SK-MEL-5 (cell line): ENCODE measurements around the gene HOXA10. TPM values are rescaled to one million over a fixed set of nuclear protein-coding genes. Genes with fewer than 3 reads are reported as not detected.
A peak's percentile ranks its signal among the peaks of the same experiment; 100 is the strongest.

Experiments used
- DNase-seq: peaks from one replicate; pipeline ENCODE4 v3.0.0-alpha.2; 2016; ENCODE audit warnings: low read depth, low spot score
- in situ Hi-C: cut with HindIII; loops from 2 replicates; pipeline ENCODE4 v1.10.0; 2016; ENCODE audit warnings: low sequenced_read_pairs, high pct_unique_total_duplicates, low pct_unique_long_range_greater_than_20kb
- total RNA-seq: library from RNA; depleted of rRNA; stranded (reverse); fragments of >200 nt; shearing (Covaris generic); gene quantifications from 2 replicates; pipeline ENCODE4 v1.2.3, GENCODE V29; 2014

HOXA10 gene
- total RNA-seq, 1 experiment from 2014 or later: not detected

DNA sequence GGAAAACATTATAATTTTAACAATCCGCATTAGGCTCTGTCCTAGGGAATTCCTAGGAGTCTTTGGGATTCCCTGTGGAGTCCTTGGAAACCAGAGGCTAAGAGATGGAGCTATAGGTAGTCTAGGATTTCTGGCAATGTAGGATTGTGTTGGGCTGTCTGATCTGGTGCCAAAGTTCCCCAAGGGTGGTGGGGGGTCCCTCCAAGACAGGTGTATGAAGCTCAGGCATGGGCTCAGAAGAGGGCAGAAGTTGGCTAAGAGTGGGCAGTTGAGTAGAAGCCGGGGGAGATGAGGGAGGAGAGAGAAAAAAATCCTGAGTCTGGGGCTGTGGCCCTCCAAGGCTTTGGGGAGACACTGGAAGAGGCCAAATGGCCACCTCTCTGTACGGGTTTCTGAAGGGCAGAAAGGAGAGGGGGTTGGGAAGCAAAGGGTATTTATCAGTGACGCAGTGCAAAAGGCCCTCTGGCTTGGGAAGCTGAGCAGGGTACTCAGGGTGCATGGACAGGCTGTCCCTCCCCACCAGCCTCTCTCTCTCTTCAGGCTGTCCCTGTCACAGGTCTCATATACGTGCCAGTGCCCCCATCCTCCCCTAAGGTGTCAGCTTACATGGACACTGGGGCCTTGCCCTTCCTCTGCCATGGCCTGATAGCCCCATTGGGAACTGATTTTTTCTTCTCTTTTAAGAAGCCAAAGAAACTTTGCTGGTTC, 27.5 kb downstream of the HOXA10 start:
- DNase-seq: no peak
- in situ Hi-C loops: no loop called here

DNA sequence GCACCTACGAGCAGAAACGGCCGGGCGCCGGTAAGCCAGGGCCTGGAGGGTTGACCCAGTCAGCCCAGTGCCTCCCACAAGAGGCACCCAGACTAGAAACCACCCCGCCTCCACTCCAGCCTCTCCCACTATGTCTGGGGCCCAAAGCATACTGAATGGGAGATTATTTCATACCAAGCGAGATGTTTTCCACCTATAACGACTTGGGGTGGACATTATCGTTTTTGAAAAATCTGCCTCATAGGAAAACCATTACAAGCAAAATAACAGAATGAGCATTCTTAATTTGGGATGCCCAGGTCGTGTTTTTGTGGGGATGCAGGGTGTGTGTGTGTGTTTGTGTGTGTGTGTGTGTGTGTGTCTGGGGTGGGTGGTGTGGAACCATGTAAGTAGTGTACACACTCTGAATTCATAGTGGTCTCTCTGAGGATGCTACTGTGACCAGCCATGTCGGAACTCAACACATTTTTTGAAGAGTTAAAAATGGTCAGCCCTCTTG, 28.2 kb downstream of the HOXA10 start:
- DNase-seq: no peak
- in situ Hi-C loops: no loop called here

- no peak for DNase-seq
- in situ Hi-C loops: no loop called here
These were observed 28.8 kb downstream of the HOXA10 start for GRCh38 chr7:27145165-27145913.

DNA sequence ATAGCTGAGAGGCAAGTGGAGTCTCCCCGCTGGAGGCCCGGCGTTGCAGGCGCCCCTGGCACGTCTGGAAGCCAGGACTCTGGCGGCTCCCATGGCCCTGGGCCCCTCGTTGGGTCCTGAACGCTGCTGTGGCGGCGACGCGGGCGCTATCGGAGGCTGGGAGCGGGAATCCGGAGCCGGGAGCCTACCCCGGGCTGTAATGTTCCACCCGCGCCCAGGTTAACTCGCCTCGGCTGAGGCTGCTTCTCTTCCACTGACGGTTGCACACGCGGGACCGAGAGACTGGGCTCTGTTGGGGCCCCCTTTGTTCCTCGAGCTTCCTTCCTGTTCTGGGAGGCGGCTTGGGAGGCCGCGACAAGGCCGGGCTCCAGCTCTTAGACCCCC, 29.3 kb downstream of the HOXA10 start:
- DNase-seq: no peak
- in situ Hi-C loops: no loop called here

- no peak for DNase-seq
- in situ Hi-C loops: no loop called here
These were observed 30.0 kb downstream of the HOXA10 start for GRCh38 chr7:27143950-27144780.

- peak; percentile 98 for DNase-seq
- in situ Hi-C loops: no loop called here
These were observed 30.8 kb downstream of the HOXA10 start, which contains the start of gene HOXA5 for GRCh38 chr7:27143023-27143949. Gene HOXA5, minus strand, starts transcription at chr7:27143681. Its CDS starts 74 bp downstream, at chr7:27143607.

DNA sequence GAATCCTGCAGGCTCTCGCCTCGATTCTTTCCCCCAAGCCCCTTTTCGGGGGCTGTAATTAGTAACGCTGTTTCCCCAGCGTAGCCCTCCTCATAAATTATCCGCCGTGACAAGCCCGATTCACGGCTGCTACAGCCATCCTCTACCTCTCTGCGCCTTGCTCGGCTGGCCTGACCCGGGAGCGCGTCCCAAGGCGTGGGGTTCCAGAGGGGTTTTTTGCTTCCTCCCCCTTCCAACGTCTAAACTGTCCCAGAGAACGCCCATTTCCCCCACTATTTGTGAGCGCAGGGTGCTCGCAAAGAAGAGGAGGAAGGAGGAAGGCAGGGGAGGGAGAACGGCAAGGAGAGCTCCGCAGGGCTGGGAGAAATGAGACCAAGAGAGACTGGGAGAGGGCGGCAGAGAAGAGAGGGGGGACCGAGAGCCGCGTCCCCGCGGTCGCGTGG, 31.5 kb downstream of the HOXA10 start:
- in situ Hi-C loops: no loop called here
- no peak for DNase-seq

GRCh38 chr7:27141923-27142579, 32.1 kb downstream of the HOXA10 start:
- in situ Hi-C loops: no loop called here

GRCh38 chr7:27141137-27141922, 32.8 kb downstream of the HOXA10 start:
- in situ Hi-C loops: no loop called here
- DNase-seq: no peak

More at GRCh38 chr7:27141923-27142579, 32.1 kb downstream of the HOXA10 start:
- no peak for DNase-seq

DNA sequence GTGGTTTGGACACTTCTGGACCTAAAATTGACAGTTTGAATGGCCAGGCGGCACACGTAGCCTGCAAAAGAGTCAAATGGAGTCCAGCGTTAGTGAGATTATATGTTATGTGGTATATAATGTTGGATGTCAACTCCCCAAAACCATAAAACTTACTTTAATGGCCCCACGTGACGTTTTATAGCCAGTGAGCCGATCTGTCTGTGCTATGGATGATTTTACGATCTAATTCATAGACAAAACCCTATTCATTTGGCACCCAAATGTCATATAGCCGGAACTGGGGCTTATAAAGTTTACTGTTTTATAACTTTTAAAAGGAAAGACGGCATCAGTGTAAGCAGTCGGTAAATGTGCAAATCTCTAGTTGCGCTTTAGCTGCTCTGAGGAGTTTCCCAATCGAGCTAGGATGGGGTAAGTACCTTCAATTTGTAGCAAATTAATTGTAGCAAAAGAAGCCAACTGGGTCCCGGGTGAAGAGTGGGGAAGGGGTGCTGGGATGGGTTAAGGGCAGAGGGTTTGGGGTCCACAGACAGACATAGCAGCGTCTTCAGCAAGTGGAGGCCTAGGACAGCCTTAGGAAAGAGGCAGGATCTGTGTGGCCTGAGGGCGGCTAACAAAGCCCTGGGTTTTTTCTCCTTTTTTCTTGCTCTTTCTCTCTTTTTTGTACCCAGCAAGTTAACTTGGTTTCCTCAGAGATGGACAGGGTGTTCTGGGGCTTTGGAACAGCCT, 33.8 kb downstream of the HOXA10 start:
- in situ Hi-C loops: no loop called here

DNA sequence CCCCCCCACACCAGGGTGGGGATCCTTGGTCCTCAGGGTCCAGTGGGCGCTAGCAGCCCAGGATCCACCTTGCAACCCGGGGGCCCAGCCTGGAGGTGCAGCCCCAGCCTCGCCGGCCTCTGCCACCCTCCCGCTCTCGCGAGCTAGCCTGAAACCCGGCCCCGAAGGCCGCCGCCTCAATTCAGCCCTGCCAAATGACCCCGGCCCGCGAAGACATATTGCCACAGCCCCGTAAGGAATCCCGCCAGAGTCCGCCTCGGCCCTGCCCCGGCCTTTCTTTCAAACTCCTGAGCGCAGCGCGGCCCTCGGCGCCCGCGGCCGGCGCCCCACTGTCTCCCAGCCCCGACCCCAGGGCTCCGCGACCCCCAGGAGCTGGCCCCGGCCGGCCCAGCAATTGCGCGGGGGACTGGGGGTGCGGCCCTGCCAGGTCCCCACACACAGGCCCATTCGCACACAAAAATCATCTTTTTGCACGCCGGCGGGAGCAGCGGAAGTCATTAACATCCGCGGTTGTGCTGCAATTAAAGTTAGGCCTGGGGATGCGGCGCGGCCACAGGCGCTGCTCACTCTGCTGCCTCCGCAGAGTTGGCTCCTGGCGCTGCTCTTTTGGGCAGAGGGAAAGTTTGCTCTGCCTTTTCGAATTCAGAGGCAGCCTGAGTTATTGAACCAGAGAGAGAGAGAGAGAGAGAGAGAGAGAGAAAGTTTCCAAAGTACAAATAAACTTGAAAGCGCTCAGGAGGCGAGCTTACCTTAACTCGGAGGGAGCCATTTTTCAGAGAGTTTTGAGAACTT, 34.6 kb downstream of the HOXA10 start:
- no peak for DNase-seq
- in situ Hi-C loops: no loop called here

More for the DNA sequence above, 33.8 kb downstream of the HOXA10 start:
- no peak for DNase-seq

GRCh38 chr7:27138985-27139333, 35.2 kb downstream of the HOXA10 start:
- in situ Hi-C loops: no loop called here
- no peak for DNase-seq

DNA sequence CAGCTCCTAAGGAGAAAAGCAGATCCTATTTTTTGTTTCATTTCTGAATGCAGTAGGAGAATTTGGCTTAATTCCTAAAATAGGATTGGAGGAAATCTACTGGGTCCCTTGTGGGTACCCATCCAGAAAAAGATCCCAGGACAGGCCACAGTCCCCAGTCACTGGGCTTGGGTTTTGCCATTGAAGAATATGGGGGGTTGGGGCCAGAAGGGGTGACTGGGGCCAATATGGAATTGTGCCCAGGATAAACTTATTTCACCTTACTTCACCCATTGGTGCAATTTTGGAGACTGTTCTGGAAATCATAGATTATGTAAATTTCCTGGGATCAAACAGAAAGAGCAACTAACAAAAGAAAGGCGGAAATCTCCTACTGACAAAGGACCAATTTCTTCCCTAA, 35.6 kb downstream of the HOXA10 start:
- in situ Hi-C loops: no loop called here

GRCh38 chr7:27137640-27138315, 36.3 kb downstream of the HOXA10 start:
- no peak for DNase-seq
- in situ Hi-C loops: no loop called here

More for the DNA sequence above, 35.6 kb downstream of the HOXA10 start:
- DNase-seq: no peak
